GM18499 (cell line): Measurements from ENCODE around the gene GIT1.

ENCODE experiments used
- ATAC-seq: cut with Tn5 transposase; IDR thresholded peaks from one replicate; pipeline ENCODE4 v1.9.1; 2021; ENCODE audit warnings: moderate number of reproducible peaks; ENCODE audit not compliant: insufficient read depth, unreplicated experiment

The GIT1 gene

GRCh38 chr17:29595107-29595942, 5.9 kb upstream of the GIT1 start:
- no peak for ATAC-seq

GRCh38 chr17:29594519-29595090, 5.2 kb upstream of the GIT1 start:
- no peak for ATAC-seq

- no peak for ATAC-seq
Observed at GRCh38 chr17:29593591-29594518, 4.4 kb upstream of the GIT1 start.

- ATAC-seq = no peak
Observed at GRCh38 chr17:29592850-29593551, 3.6 kb upstream of the GIT1 start, which contains the start of gene ANKRD13B. ANKRD13B (plus strand) TSS chr17:29593132; CDS start chr17:29593622, 490 bp downstream.

- no peak for ATAC-seq
Observed at GRCh38 chr17:29591737-29592608, 2.5 kb upstream of the GIT1 start.

GRCh38 chr17:29591146-29591736, 1.8 kb upstream of the GIT1 start:
- ATAC-seq = no peak

GRCh38 chr17:29590411-29591145, 1.1 kb upstream of the GIT1 start:
- no peak for ATAC-seq

GRCh38 chr17:29588562-29589411, 661 bp downstream of the GIT1 start:
- ATAC-seq = no peak

GRCh38 chr17:29588017-29588561, 1.4 kb downstream of the GIT1 start:
- no peak for ATAC-seq

GRCh38 chr17:29587591-29587990, 1.9 kb downstream of the GIT1 start:
- ATAC-seq = no peak

GRCh38 chr17:29586676-29587469, 2.6 kb downstream of the GIT1 start:
- no peak for ATAC-seq

GRCh38 chr17:29585080-29585751, 4.2 kb downstream of the GIT1 start:
- ATAC-seq = no peak

- ATAC-seq = no peak
Observed at GRCh38 chr17:29584452-29585079, 4.9 kb downstream of the GIT1 start.

GRCh38 chr17:29583324-29584248, 5.9 kb downstream of the GIT1 start:
- ATAC-seq = no peak
